Kidney glomerular epithelial cell (primary cell): ENCODE results near the gene SLC38A8.

Experiments used
- DNase-seq: peaks from one replicate; lab custom pipeline; 2025; lab: John Stamatoyannopoulos, UW

The SLC38A8 gene

DNA sequence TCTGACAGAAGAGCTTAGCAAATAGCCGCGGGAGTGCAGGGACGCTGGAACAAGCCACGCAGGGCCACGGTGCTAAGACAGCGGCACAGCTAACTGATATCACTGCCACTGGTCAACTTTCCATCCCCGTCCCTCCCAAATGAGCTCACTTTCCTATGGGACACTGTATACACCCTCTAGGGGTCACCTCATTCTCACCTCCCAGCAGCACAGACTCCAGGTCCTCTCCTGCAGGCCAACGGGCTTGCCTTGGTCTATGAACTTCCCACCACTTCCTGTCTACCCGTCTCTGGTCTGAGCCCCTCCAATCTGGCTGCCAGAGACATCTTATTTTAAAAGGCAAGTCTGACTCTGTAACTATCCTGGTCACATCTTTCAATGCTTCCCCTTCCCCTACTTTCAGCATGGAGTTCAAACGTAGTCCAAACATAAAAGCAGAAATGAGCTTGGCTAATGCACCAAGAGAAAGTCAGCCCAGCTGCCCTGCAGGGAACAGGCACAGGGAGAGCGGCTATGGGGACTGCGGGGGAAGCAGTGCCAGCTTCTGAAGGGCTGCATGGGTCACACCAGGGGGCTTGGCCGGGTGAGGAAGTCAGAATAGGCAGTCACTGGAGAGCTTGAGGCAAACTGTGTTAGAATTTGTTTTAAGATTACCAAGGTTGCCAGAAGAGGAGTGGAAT, 26.3 kb upstream of the SLC38A8 start:
- no peak for DNase-seq

DNA sequence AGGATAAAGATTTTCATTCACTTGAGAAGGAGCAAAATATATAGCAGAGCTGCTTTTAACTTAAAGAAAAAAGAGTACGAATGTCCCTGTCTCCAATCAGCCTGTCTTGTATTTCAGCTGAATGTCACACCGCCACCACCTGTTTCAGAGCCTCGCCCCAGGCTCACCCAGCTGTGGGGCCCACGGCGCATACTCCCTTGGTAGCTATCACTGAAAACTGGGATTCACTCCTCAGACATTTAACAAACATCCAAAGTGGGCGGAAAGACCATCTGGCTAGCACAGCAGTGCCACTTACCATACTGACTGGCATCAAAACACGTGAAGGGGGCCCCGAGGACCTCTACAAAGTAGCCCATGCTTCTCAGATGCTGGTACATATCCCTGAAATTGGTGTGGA, 25.4 kb upstream of the SLC38A8 start:
- DNase-seq = no peak

DNA sequence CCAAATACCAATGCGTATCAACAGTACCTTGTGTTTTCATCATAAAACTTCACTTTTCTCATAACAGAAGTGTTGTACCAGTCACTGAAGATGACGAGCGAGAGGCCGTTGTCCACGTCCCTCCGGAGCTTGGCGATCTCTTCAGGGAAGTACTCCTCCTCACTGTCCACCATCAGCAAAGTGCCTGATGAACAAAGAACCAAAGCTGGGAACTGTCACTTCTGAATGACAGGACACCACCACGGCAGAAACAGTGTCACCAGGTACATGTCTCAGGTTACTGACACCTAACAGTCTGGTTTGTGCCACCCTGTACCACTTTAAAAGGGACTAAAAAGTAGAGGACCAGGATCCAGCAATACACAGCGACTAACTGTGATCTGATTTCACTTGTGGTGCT, 25.0 kb upstream of the SLC38A8 start:
- DNase-seq = no peak

DNA sequence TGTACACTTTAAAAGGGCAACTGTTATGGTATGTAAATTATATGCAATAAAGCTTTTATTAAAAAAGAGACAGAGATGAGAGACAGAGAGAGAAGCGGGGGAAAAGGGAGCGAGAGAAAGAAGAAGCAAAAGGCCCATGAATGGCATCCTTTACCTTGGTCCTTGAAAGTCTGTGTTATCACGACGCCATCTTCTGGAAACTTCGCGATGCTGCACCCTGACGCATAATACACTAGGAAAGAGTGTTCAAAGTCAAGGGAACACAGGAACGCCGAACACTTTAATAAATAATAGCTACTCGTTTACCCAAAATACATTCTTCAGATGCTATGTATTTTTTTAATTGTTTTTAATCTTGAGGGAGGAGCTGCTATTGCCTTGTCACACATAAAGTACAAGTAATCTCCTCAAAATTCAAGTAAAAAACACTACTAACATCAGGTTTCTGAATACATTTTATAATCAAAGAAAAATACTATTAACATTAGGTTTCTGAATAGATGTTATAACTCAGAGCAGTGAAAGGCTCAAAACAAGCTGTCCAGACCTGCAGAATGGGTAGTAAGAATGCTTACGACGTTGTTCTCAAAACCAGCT, 23.0 kb upstream of the SLC38A8 start:
- peak; percentile 43 for DNase-seq

- no peak for DNase-seq
Observed at GRCh38 chr16:84063980-84064379, 21.4 kb upstream of the SLC38A8 start.

GRCh38 chr16:84062734-84063640, 20.4 kb upstream of the SLC38A8 start:
- DNase-seq = peak; percentile 39

- no peak for DNase-seq
Observed at GRCh38 chr16:84061236-84061819, 18.7 kb upstream of the SLC38A8 start.

DNA sequence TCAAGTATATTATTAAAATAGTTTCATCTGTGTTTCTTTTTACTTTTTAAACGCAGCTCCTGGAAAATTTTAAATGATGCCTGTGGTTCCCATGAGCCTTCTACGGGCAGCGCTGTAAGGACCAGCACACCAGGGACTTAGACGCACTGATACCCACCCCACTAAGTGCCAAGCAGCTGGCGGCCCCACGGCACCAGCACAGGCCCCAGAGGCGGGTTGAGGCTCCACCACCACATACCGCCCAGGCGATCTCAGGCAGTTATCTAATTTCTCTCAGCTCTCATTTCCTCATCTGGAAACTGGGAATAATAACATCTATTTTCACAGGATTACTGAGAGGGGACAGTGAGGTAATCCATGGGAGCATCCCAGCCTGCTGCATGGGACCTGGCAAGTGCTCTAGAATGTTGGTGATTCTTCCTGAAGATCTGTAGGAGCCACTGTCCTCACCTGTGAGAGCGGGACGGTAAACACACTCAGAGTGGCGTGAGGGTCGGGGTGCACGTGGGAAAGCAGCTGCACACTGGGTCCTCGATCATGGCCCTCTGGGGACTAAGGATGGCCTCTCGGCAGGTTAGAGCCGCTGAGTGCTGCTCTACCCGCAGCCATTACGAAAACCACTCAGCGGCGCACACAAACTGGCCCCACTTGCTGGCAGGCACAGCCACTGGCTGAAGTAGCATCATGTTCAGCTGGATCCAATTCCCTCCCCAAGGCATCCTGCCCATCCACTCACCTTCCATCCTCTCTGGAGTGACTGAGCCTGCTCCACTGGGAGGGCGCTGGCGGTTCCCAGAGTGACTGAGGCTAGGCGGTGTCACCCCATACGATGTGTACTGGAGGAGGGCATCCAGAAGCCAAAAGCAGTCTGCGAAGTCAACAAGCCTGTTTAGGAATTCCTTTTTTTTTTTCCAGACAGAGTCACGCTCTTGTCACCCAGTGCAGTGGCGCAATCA, 17.6 kb upstream of the SLC38A8 start:
- no peak for DNase-seq

GRCh38 chr16:84059111-84059510, 16.5 kb upstream of the SLC38A8 start:
- DNase-seq = no peak

DNA sequence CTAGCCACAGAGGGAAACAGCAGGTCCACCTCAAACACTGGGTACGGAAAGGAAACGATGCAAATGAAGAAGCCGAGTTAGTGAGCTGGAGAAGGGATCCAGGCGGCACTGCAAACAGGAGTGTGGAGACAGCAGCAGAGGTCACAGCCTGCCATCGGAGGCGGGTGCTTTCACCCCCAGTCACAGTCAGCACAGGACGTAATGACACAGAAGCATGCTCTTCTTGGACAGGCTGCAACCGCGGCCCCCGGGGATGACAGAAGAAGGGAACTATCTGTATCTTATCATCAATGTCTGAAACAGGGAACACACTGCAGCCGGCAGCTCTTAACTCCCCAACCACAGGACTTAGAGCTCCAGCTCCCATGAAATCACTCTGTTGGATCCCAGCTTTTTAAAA, 16.1 kb upstream of the SLC38A8 start:
- no peak for DNase-seq

- DNase-seq = no peak
Observed at GRCh38 chr16:84058211-84058610, 15.6 kb upstream of the SLC38A8 start.

DNA sequence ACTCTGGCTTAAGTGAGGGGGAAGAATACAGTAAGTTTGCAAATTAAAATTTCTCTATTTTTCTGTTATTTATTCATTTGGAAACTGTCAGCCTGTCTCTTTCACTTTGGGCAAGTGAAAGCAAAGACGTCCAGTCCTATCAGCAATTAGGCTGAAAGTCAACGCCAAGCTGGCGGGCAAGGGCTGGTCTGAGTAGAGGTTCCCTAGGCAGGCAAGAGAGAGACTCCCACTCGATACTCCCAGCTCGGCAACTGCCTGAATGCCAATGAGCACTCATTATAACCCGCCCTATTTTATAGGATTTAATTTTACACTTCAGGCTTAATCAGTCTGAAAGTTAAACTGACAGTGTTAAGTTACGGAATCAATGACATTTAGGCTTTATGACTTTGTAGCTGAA, 14.3 kb upstream of the SLC38A8 start:
- DNase-seq = no peak

GRCh38 chr16:84055801-84056634, 13.4 kb upstream of the SLC38A8 start:
- no peak for DNase-seq

- no peak for DNase-seq
Observed at GRCh38 chr16:84055366-84055765, 12.8 kb upstream of the SLC38A8 start.

DNA sequence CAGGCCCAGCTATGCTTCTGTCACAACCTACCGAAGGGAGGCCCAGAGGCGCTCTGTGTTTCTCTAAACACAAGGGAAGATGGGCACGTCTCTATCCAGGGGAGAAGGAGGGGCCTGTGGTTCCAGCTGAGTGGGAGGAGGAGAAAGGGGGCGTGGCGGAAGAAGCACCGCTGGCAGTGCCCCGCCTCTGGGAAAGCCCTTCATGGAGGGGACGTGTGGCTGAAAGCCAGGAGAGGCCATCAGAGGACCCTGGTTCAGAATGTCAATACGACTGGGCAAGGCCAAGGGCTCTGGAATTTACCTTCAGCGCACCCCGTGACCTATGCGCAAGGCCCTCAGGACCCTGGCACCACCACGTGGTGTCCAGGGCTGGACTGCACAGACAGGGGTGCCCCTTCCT, 12.3 kb upstream of the SLC38A8 start:
- no peak for DNase-seq

- no peak for DNase-seq
Observed at GRCh38 chr16:84054271-84054670, 11.7 kb upstream of the SLC38A8 start.

- DNase-seq = no peak
Observed at GRCh38 chr16:84053237-84053636, 10.6 kb upstream of the SLC38A8 start.

- no peak for DNase-seq
Observed at GRCh38 chr16:84052071-84052622, 9.6 kb upstream of the SLC38A8 start.

DNA sequence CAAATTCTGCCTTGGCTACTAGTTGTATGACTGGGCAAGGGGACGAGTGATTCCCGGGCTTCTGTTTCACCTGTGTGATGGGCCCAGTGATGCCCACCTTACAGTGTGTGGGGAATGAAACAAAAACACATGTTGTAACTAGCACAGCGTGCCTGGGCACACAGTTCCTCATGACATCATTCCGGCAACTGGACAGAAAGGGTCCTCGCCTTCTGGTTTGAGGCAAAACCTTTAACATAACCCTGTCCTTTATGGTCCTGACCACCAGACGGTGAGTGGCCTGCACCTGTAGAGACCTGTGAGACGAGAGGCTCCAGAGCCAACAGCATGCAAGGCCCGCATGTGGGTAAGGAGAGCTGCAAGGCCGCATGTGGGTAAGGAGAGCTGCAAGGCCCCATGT, 7.7 kb upstream of the SLC38A8 start:
- no peak for DNase-seq

- DNase-seq = no peak
Observed at GRCh38 chr16:84049403-84050060, 6.9 kb upstream of the SLC38A8 start.
